H1 (cell line): ENCODE results near the gene TRAF1. TPM values are rescaled to one million over a fixed set of nuclear protein-coding genes. Genes with fewer than 3 reads are reported as not detected.

Experiments
- ATF3 ChIP-seq: IDR thresholded peaks from 2 replicates; pipeline ENCODE4 v1.6.1; 2011; ENCODE audit warnings: low read depth, mild to moderate bottlenecking, low read length; ENCODE audit not compliant: insufficient read depth
- CBX5 ChIP-seq: fragments of 300-800, 300-1000 bp; sonication (generic); IDR thresholded peaks from 2 replicates; pipeline ENCODE4 v1.7.1; 2016; ENCODE audit warnings: antibody characterized with exemption, low read length, low read depth
- KDM1A ChIP-seq: fragments of 200-600, 300-600 bp; sonication (generic); IDR thresholded peaks from 2 replicates; pipeline ENCODE4 v1.7.1; 2016; ENCODE audit warnings: mild to moderate bottlenecking, low read length, borderline replicate concordance
- KDM4A ChIP-seq: IDR thresholded peaks from one replicate; pipeline ENCODE4 v1.7.1; 2012; ENCODE audit warnings: low read depth, mild to moderate bottlenecking, moderate library complexity, low read length, inconsistent platforms; ENCODE audit not compliant: severe bottlenecking
- KDM5A ChIP-seq: fragments of 200-600 bp; IDR thresholded peaks from 2 replicates; pipeline ENCODE4 v1.7.1; 2012; ENCODE audit warnings: mild to moderate bottlenecking, low read length, inconsistent platforms, mixed read lengths
- MAFK ChIP-seq: IDR thresholded peaks from 2 replicates; pipeline ENCODE4 v1.6.1; 2012; ENCODE audit warnings: low read depth, mild to moderate bottlenecking, improper control_type of control experiment, low read length
- RFX5 ChIP-seq: IDR thresholded peaks from 2 replicates; pipeline ENCODE4 v1.6.1; 2011; ENCODE audit warnings: low read depth, low read length, improper control_type of control experiment, borderline replicate concordance
- SP4 ChIP-seq: IDR thresholded peaks from 2 replicates; pipeline ENCODE4 v1.6.1; 2012; ENCODE audit warnings: low read length, inconsistent platforms
- TBP ChIP-seq: IDR thresholded peaks from 2 replicates; pipeline ENCODE4 v1.6.1; 2011; ENCODE audit warnings: low read depth, low read length, improper control_type of control experiment
- YY1 ChIP-seq: IDR thresholded peaks from 2 replicates; pipeline ENCODE4 v1.6.1; 2011; ENCODE audit warnings: low read depth, mild to moderate bottlenecking, low read length
- polyA plus RNA-seq, 7 experiments: library from polyadenylated mRNA; depleted of rRNA in 3 of 7; stranded (reverse) in 5 of 7; unstranded in 2 of 7; fragments of >200 nt in 5 of 7; fragments of 200-250 nt in 2 of 7; gene quantifications; 1 replicate in 5 of 7; 2 replicates in 1 of 7; 4 replicates in 1 of 7; pipeline versions ENCODE4 v1.2.1 to v1.2.3, GENCODE V29; 2011 to 2013; ENCODE audit warnings: missing spikeins in 2 of 7, mixed read lengths in 2 of 7
- total RNA-seq: library from RNA; stranded (reverse); fragmentation: NEBNext Ultra II Directional; extraction: Animal tissue kit (Norgen Biotek cat#: 25700); gene quantifications from 2 replicates; pipeline ENCODE4 v1.2.1, GENCODE V29; 2021
- TF ChIP-seq, protein P1 (sequence below): fragments of 300-600 bp; sonication (generic); IDR thresholded peaks from 2 replicates; pipeline ENCODE4 v1.7.1; 2012; ENCODE audit warnings: low read length, moderate library complexity, mild to moderate bottlenecking, inconsistent platforms; ENCODE audit not compliant: insufficient replicate concordance
- TF ChIP-seq, protein P2 (sequence below): IDR thresholded peaks from 2 replicates; pipeline ENCODE4 v1.6.1; 2012; ENCODE audit warnings: inconsistent platforms

The TRAF1 gene
- total and polyA plus RNA-seq, 2 of the 8 experiments (the other 6 are each of a cell fraction or from before 2014, with no cell fraction given) = 1.6 to 3.2 TPM

DNA sequence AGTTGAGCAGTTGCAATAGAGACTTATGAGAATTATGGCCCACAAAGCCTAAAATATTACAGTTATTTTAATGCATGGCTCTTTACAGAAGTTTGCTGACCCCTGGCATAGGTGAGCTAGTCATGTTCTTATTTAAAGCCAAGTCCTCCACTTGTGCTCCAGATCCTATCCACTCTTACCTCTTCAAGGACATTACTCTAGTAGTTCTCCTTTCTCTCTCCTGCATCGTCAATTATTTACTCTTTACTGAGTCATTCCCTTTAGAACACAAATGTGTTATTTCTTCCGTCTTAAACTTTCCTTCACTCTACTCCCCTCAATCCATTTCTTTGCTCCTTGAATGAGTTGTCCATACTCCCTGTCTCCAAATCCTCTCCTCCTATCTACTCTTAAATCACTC, 20.6 kb upstream of the TRAF1 start (continued):
- TF ChIP-seq, protein P1, sequence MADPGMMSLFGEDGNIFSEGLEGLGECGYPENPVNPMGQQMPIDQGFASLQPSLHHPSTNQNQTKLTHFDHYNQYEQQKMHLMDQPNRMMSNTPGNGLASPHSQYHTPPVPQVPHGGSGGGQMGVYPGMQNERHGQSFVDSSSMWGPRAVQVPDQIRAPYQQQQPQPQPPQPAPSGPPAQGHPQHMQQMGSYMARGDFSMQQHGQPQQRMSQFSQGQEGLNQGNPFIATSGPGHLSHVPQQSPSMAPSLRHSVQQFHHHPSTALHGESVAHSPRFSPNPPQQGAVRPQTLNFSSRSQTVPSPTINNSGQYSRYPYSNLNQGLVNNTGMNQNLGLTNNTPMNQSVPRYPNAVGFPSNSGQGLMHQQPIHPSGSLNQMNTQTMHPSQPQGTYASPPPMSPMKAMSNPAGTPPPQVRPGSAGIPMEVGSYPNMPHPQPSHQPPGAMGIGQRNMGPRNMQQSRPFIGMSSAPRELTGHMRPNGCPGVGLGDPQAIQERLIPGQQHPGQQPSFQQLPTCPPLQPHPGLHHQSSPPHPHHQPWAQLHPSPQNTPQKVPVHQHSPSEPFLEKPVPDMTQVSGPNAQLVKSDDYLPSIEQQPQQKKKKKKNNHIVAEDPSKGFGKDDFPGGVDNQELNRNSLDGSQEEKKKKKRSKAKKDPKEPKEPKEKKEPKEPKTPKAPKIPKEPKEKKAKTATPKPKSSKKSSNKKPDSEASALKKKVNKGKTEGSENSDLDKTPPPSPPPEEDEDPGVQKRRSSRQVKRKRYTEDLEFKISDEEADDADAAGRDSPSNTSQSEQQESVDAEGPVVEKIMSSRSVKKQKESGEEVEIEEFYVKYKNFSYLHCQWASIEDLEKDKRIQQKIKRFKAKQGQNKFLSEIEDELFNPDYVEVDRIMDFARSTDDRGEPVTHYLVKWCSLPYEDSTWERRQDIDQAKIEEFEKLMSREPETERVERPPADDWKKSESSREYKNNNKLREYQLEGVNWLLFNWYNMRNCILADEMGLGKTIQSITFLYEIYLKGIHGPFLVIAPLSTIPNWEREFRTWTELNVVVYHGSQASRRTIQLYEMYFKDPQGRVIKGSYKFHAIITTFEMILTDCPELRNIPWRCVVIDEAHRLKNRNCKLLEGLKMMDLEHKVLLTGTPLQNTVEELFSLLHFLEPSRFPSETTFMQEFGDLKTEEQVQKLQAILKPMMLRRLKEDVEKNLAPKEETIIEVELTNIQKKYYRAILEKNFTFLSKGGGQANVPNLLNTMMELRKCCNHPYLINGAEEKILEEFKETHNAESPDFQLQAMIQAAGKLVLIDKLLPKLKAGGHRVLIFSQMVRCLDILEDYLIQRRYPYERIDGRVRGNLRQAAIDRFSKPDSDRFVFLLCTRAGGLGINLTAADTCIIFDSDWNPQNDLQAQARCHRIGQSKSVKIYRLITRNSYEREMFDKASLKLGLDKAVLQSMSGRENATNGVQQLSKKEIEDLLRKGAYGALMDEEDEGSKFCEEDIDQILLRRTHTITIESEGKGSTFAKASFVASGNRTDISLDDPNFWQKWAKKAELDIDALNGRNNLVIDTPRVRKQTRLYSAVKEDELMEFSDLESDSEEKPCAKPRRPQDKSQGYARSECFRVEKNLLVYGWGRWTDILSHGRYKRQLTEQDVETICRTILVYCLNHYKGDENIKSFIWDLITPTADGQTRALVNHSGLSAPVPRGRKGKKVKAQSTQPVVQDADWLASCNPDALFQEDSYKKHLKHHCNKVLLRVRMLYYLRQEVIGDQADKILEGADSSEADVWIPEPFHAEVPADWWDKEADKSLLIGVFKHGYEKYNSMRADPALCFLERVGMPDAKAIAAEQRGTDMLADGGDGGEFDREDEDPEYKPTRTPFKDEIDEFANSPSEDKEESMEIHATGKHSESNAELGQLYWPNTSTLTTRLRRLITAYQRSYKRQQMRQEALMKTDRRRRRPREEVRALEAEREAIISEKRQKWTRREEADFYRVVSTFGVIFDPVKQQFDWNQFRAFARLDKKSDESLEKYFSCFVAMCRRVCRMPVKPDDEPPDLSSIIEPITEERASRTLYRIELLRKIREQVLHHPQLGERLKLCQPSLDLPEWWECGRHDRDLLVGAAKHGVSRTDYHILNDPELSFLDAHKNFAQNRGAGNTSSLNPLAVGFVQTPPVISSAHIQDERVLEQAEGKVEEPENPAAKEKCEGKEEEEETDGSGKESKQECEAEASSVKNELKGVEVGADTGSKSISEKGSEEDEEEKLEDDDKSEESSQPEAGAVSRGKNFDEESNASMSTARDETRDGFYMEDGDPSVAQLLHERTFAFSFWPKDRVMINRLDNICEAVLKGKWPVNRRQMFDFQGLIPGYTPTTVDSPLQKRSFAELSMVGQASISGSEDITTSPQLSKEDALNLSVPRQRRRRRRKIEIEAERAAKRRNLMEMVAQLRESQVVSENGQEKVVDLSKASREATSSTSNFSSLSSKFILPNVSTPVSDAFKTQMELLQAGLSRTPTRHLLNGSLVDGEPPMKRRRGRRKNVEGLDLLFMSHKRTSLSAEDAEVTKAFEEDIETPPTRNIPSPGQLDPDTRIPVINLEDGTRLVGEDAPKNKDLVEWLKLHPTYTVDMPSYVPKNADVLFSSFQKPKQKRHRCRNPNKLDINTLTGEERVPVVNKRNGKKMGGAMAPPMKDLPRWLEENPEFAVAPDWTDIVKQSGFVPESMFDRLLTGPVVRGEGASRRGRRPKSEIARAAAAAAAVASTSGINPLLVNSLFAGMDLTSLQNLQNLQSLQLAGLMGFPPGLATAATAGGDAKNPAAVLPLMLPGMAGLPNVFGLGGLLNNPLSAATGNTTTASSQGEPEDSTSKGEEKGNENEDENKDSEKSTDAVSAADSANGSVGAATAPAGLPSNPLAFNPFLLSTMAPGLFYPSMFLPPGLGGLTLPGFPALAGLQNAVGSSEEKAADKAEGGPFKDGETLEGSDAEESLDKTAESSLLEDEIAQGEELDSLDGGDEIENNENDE = no peak
- TF ChIP-seq KDM5A (no peak), YY1 (no peak), KDM1A (no peak), SP4 (no peak), CBX5 (no peak), ATF3 (no peak), MAFK (no peak), TBP (no peak), RFX5 (no peak), KDM4A (no peak)
- TF ChIP-seq, protein P2, sequence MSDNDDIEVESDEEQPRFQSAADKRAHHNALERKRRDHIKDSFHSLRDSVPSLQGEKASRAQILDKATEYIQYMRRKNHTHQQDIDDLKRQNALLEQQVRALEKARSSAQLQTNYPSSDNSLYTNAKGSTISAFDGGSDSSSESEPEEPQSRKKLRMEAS = no peak
